Endothelial cell of hepatic sinusoid (primary cell): Measurements from ENCODE around the gene CFAP126.
"Not testable (repeated sequence)": the region's sequence is repeated elsewhere in the genome, so short reads cannot be mapped to it uniquely, and the experiment has no call there.

Experiments
- in situ Hi-C: cut with HindIII; loops from 2 replicates; pipeline ENCODE4 v1.10.0; 2017; ENCODE audit warnings: low sequenced_read_pairs

Gene CFAP126, protein sequence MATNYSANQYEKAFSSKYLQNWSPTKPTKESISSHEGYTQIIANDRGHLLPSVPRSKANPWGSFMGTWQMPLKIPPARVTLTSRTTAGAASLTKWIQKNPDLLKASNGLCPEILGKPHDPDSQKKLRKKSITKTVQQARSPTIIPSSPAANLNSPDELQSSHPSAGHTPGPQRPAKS

DNA sequence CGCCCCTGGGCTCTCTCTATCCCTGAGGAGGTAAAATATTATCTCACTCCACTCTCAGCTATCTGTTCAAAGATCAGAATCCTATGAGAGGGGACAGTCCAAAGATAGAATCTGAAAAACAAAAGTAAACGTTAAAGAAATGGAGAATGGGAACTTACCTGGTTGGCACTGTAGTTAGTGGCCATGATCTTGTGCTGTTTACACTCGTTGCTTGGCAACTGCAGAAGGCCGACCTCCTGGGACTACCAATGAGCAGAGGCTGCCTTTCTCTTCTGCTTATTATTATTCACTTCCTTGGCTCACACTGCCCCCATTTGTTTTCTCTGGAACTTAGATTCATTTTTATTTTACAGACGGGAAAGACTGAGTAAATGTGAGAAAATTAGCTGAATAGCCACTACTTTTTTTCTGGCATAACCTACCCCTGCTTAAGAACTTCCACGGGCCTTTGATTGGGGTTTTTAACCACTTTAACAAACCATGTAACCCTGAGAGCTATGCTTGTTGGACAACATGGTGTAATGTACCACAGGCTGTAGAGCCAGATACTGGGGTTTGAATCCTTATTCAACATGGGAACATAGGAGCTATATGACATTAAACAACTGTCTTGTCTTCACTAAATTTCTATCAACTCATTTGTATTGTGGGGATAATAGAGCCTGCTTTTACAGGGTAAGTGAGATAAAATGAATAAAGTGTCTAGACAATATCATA lies at the start of gene CFAP126:
Gene CFAP126, minus strand, starts transcription at position 193 of the 717 bp plus-strand sequence. Its CDS starts 8 bp downstream, at position 185.
- in situ Hi-C loops, result no loop called here

DNA sequence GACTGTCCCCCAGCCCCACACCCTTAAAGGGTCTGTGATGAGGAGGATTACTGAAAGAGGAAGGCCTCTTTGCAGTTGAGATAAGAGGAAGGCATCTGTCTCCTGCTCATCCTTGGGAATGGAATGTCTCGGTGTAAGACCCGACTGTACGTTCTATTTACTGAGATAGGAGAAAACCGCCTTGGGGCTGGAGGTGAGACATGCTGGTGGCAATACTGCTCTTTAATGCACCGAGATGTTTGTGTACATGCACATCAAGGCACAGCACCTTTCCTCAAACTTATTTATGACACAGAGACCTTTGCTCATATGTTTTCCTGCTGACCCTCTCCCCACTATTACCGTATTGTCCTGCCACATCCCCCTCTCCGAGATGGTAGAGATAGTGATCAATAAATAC lies 45.4 kb upstream of the CFAP126 start:
- in situ Hi-C loops, result not testable (repeated sequence)

DNA sequence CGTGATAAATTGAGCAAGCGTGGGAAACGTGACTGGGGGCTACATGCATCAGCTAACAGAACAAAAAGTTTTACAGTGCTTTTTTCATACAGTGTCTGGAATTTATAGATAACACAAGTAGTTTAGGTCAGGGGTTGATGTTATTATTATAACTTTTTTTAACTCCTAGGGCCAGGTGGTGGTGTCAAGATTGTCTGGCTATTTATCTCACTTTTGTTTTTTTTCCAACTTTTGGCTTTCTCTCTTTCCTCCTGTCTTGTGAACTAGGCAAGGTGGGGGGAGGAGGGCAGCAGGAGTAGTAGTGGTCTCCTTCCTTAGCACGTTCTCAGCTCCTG lies 42.9 kb upstream of the CFAP126 start:
- in situ Hi-C loops, result not testable (repeated sequence)

DNA sequence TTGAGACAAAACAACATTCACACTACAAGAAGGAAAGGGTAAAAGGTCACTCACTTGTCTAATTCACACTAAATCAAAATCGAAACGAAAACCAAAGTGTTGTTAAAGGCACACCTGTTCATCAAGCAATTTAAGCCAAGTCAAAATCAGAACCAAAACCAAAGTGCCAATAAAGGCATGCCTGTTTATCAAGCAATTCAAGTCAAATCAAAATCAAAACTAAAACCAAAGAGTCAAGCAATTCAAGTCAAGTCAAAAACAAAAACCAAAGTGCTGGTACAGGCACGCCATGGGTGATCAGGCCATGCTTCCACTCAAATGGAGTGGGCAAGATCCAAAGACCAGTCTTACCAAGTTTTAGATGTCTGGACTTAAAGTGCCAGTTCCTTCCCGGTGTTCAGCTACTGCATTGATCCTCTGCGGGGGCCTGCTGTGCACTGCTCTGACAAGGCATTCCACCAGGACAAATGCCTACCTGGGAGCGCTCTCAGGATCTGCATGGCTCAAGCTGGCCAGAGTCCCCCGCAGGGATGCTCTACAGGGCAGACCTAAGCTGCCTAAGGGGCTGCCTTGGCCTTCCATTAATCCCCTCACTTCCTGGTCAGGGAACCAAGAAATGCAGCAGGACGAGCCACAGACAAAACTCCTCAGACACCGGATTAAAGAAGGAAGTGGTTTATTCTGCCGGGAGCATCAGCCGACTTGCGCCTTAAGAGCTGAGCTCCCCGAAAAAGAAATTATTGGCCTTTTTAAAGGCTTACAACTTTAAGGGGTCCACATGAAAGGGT lies 42.4 kb upstream of the CFAP126 start:
- in situ Hi-C loops, result not testable (repeated sequence)

DNA sequence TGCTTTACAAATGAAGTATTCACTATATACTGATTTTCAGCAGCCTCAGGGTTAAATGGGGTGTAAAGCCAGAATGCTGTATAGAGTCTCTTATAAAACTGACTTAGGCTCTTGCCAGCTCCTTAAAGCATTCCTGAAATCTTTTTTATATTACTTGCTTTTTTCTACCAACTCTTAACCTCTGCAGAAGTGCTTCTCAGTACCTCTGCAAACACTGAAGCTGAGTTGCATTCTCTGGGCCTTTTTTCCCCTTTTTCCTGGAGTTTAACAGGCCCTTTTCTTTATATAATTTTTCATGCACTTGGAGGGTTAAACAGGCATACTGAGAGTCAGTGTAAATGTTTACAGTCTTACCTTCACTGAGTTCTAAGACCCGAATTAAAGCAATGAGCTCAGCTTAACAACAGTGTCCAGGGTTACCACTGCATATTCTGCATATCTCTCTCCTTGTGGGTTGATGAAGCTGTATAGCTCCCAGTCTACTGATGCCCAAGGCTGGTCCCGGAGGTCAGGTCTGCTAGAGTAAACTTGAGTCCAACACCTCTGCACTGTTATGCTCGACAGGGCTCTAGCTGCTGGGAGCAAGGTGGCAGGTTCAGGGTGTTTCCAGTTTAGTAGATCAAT lies 40.9 kb upstream of the CFAP126 start:
- in situ Hi-C loops, result no loop called here

DNA sequence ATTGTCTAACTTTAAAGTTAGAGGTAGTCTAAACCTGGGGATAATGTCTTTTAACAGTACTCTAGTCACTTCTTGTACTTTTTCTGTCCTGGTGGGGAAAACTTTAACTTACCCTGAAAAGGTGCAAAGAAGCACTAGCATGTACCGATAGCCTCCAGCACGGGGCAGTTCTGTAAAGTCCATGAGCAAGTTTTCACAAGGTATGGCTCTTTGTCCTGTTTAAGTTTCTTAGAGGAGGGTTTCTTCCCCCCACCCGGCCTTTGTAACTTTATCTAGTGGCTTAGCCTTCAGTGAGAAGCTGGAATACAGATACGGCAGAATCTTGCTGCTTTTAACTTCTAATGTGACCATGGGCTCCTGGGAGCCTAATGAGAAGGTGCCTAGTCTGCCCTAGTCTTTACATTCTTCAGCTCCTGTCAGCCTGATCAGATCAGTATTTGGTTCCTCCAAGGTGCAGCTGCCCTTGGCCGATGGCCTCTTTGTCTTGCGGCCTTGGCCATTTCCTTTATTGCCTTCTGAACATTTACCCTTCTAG lies 39.8 kb upstream of the CFAP126 start:
- in situ Hi-C loops, result no loop called here

DNA sequence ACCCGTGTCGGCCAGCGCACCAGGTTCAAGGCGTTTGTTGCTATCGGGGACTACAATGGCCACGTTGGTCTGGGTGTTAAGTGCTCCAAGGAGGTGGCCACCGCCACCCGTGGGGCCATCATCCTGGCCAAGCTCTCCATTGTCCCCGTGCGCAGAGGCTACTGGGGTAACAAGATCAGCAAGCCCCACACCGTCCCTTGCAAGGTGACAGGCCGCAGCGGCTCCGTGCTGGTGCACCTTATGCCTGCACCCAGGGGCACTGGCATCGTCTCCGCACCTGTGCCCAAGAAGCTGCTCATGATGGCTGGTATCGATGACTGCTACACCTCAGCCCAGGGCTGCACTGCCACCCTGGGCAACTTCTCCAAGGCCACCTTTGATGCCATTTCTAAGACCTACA lies 38.9 kb upstream of the CFAP126 start:
- in situ Hi-C loops, result not testable (repeated sequence)

DNA sequence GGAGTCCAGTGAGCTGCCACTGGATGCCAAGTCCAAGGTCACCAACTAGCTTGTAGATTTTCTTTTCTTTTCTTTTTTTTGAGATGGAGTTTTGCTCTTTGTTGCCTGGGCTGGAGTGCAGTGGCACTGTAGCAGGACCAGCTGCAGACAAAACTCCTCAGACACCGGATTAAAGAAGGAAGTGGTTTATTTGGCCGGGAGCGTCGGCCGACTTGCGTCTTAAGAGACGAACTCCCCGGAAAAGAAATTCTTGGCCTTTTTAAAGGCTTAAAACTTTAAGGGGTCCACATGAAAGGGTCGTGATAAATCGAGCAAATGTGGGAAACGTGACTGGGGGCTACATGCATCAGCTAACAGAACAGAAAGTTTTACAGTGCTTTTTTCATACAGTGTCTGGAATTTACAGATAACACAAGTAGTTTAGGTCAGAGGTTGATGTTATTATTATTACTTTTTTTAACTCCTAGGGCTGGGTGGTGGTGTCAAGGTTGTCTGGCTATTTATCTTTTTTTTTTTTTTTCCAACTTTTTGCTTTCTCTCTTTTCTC lies 36.4 kb upstream of the CFAP126 start:
- in situ Hi-C loops, result no loop called here

DNA sequence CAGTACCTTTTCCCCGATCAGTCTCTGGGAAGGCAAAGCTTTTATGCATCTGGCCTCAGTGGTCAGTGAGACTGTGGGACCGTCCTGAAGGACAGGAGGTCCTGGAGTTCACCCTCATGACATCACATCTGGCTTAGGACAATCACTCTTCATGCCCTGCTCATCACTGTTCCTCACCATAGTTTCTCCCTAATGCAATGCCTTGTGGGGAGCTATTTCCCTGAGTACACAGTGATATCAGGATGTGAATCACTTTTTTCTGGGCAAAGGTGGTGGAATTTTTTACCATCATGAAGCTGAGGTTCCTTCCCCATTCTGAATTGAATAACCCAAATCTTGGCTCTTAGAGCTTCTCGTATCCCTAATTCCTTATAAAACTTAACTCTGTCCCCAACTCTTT lies 34.8 kb upstream of the CFAP126 start:
- in situ Hi-C loops, result no loop called here

DNA sequence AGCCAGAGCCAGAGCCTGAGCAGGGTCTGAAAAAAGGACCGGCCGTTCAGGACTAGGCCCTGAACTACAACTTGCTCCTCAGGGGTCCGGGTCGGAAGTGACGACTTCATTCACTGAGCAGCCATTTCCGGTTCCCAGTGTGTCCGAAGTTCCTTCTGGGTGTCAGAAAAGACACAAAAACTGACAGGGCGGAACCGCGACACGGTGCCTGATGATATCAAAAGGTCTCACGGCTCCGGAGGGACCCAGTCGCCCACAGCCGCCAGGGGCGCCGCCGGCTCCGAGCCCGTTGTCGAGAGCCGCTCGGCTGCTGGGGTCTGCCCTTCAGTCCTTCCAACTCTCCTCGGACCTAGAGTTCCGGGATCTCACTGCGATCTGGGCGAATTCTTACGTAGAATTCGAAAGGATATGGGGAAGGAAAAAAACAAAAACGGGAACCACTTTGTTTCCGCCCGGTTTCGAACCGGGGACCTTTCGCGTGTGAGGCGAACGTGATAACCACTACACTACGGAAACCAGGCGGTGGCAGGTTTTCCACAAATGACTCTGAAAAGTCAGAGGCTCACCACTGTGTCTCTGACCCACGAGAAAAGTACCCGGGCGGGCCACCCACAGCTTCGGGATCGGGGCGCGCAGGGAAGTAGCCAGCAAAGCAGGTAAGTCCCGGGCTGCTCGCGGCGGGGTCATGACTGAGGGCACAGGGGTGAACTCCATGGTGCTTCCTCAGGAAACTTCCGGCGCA lies 31.8 kb upstream of the CFAP126 start:
- in situ Hi-C loops, result no loop called here

DNA sequence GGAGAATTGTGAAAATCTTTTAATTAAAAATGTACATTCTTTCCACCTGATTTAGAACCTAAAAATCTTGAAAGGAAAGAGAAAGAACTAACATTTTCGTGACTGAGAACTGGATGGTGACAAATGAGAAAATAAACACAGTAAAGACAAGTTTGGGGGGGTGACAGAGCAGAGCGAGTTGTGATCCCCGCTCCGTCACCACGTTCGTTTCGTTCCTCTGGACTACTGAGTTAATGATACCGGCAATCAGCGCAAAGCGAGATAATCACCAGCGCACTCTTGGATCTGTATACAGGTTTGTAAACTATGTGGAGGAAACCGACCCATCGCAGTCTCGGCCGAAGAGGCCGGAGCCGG lies 31.2 kb upstream of the CFAP126 start:
- in situ Hi-C loops, result no loop called here

DNA sequence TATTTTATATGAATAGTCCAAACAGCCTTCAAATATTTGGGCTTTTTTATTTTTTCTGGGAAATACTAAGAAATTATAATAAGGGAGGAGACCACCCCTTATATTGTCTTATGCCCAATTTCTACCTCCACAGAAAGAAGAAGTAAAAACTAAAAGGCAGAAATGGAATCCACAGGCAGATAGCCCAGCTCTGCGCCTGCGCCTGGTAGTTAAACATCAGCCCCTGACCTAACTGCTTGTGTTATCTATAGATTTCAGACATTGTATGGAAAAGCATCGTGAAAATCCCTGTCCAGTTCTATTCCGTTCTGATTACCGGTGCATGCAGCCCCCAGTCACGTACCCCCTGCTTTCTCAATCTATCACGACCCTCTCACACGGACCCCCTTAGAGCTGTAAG lies 29.4 kb upstream of the CFAP126 start:
- in situ Hi-C loops, result not testable (repeated sequence)

DNA sequence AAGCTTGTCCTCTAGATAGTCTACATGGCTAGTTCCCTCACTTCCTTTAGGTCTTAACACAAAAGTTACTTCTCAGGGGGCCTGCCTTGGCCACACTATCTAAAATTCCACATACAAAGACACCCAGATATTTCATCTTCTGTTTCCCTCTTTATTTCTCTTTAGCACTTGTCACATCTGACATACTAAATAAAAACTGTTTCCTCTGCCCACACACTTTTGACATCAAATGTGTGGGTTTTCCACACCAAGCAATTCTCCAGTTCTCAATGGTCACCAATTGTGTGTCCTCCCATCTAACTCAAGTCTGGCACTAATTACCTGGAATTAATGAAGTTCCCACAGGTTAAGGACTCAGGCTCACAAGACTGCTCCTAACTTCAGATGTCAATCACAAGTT lies 25.5 kb upstream of the CFAP126 start:
- in situ Hi-C loops, result no loop called here

DNA sequence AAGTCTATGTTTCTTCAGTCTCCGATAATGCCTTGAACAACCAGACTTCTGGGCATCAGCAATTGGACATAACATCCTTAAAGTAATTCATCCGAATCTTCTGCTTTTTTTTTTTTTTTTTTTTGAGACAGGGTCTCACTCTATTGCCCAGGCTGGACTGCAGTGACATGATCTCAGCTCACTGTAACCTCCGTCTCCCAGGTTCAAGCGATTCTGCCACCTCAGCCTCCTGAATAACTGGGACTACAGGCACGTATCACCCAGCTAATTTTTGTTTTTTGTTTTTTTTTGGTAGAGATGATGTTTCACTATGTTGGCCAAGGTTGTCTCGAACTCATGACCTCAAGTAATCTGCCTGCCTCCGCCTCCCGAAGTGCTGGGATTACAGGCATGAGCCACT lies 23.9 kb upstream of the CFAP126 start:
- in situ Hi-C loops, result no loop called here

DNA sequence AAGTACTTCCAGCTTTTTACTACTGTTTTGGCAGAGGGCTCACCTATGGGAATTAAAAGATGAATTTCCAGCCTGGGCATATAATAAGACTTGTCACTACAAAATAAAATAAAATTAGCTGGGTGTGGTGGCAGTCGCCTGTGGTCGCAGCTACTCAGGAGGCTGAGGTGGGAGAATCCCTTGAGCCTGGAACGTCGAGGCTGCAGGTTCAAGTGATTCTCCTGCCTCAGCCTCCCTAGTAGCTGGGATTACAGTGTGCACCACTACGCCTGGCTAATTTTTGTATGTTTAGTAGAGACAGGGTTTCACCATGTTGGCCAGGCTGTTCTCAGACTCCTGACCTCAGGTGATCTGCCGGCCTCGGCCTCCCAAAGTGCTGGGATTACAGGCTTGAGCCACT lies 23.5 kb upstream of the CFAP126 start:
- in situ Hi-C loops, result not testable (repeated sequence)

DNA sequence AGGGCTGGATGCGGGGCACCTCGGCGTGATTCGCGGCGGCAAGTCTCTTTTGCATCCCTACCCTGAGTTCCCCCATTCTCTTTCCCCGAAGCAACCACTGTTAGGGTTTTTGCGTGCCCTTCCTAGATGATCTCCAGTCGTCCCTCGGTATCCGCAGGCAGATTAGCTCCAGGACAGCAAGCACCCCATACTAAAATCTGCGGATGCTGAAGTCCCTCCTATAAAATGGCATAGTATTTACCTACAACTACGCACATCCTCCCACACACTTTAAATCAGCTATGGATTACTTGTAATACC lies 22.8 kb upstream of the CFAP126 start:
- in situ Hi-C loops, result no loop called here

DNA sequence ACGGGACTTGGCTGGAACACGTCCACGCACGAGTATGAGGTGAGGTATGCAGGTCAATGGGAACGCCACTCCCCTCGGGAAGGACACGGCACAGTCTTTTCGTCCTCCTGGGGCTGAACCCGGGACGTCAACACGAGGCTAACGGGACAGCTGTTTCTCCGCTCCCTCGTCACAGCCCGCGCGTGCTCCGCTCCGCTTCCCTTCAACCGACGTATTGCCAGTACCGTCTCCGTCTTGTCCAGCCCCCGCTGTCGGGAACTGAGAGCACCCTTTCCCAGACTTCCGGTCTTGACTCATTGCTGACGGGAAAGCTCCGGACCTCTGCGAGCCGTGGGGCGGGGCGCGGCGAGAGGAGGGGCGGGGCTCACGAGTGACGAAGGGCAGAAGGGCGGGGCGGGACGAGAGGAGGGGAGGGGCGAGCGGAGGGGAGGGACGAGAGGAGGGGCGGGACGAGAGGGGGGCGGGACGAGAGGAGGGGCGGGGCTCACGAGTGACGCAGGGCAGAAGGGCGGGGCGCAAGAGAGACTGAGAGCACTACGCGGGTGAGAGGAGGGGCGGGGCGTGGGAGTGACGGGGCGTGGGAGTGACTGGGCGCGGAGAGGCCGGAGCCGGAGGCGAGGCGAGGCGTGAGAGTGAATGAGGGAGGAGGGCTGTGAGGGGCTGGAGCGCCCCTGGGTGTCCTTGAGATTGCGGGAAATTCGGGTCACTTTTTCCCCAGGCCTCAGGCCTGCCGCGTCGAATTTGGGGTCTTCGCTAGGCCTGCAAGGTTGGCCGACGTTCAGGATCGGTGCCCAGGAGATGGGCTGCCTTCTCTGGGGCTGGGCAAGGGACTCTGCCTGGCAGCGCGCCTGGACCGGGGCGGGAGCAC lies 22.2 kb upstream of the CFAP126 start:
- in situ Hi-C loops, result no loop called here

DNA sequence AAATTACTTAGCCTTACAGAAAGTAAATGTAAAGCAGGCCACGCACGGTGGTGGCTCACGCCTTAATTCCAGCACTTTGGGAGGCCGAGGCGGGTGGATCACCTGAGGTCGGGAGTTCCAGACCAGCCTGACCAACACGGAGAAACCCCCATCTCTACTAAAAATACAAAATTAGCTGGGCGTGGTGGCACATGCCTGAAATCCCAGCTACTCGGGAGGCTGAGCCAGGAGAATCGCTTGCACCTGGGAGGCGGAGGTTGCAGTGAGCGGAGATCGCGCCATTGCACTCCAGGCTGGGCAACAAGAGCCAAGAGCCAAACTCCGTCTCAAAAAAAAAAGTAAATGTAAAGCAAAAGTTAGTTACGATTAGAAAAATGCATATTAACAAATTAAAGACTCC lies 21.5 kb upstream of the CFAP126 start:
- in situ Hi-C loops, result not testable (repeated sequence)

DNA sequence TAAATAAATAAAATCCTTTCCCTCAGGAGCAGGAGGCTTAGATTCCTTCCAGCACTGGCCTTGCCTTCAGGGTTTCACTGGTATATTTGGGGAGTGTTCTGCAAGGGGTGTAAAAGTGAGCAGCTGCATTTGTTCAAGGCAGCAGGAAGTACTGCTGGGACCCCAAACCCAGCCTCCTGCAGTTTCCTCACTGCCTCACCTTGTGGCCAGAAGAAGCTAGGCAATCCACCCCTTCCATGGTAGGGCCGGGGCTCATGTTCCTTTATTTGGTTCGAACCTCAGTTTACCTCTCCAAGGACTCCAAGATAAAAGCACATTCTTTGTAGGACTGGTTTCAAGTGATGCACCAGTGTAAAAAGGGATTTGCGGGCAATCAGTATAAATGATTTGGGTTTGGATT lies 21.0 kb upstream of the CFAP126 start:
- in situ Hi-C loops, result no loop called here
